SK-N-MC (cell line): ENCODE data around the gene PCDHGB1.

Experiments used
- EZH2 ChIP-seq: fragments of 200-600 bp; sonication (generic); IDR thresholded peaks from one replicate; pipeline ENCODE4 v1.6.1; 2017; ENCODE audit warnings: antibody characterized with exemption
- FOXP2 ChIP-seq: optimal IDR thresholded peaks from 2 replicates; pipeline ENCODE3; 2011; ENCODE audit warnings: mild to moderate bottlenecking, moderate library complexity; ENCODE audit not compliant: insufficient read depth; ENCODE audit errors: extremely low read length, control extremely low read depth
- POLR2AphosphoS5 ChIP-seq: IDR thresholded peaks from 2 replicates; pipeline ENCODE4 v1.6.1; 2012; ENCODE audit warnings: mild to moderate bottlenecking, low read depth, low read length, borderline replicate concordance

DNA sequence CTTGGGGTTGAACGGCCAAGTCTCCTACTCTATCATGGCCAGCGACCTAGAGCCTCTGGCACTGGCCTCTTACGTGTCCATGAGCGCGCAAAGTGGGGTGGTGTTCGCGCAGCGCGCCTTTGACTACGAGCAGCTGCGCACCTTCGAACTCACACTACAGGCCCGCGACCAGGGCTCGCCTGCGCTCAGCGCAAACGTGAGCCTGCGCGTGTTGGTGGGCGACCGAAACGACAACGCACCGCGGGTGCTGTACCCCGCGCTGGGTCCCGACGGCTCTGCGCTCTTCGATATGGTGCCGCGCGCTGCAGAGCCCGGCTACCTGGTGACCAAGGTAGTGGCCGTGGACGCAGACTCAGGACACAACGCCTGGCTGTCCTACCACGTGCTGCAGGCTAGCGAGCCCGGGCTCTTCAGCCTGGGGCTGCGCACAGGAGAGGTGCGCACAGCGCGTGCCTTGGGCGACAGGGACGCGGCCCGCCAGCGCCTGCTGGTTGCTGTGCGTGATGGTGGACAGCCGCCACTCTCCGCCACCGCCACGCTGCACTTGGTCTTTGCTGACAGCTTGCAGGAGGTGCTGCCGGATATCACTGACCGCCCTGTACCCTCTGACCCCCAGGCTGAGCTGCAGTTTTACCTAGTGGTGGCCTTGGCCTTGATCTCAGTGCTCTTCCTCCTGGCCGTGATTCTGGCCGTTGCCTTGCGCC lies 49.8 kb downstream of the PCDHGB1 start:
- no peak for TF ChIP-seq POLR2AphosphoS5
- no peak for TF ChIP-seq EZH2
- TF ChIP-seq FOXP2 = no peak
